ENCODE results near the gene ZNF500.
"Not testable (repeated sequence)": the region's sequence is repeated elsewhere in the genome, so short reads cannot be mapped to it uniquely, and the experiment has no call there.

Gene ZNF500

DNA sequence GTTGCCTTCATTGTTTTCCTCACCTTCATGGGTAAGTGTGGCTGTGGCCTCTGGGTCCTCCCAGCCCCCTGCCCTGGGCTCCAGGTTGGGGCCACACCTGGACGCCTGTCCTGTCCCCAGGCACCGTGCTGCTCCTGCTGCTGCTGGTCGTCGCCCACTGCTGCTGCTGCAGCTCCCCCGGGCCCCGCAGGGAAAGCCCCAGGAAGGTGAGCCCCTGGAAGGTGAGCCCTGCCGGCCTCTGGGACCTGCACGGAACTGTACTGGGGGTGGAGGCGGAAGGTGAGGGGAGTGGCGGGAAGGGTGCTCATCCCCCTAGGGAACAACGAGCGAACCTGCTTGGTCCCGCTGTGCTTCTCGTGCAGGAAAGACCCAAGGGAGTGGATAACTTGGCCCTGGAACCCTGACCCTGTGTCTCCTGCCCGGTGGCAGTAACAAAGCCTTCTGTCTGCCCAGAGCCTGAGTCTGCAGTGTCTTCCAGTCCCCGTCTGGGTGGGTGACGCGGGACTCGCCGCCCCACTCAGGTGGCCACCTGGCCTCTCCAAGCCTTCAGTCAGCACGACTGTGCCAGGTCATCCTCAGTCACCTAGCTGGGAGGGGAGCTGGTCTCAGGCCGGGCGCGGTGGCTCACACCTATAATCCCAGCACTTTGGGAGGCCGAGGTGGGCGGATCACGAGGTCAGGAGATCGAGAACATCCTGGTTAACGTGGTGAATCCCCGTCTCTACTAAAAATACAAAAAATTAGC is 29.0 kb upstream of the ZNF500 start:
- no peak for DNase-seq

DNA sequence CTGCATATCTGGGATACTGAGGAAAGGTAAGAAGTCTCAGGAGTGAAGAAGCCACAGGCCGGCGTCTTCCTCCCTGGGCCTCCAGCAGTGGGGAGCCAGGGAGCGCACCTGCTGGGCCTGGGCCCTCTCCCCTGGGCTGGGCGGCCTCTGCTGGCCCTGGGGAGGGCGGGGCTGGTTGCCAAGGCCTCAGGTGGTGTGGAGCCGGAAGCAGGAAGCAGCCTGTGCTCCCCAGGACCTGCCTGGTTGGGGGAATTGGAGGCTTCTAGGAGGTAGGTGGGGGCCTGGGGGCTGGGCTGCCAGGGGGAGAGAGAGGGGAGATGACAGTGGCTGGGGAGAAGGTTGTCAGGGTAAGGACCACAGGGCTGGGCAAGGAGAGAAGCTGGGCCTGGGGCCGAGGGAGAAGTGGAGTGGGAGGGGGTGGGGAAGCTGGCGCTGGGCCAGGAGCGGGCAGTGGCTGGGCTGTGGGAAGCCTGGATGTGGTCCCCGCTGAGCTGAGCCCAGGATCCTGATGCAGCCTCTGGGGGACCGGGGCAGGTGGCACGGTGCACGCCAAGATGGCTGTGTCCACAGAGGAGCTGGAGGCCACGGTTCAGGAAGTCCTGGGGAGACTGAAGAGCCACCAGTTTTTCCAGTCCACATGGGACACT is 28.3 kb upstream of the ZNF500 start, which contains the start of gene SMIM22:
TSS of gene SMIM22 (plus strand) at position 189 of the 647 bp plus-strand sequence. CDS start at position 555, 366 bp downstream.
- DNase-seq: no peak

DNA sequence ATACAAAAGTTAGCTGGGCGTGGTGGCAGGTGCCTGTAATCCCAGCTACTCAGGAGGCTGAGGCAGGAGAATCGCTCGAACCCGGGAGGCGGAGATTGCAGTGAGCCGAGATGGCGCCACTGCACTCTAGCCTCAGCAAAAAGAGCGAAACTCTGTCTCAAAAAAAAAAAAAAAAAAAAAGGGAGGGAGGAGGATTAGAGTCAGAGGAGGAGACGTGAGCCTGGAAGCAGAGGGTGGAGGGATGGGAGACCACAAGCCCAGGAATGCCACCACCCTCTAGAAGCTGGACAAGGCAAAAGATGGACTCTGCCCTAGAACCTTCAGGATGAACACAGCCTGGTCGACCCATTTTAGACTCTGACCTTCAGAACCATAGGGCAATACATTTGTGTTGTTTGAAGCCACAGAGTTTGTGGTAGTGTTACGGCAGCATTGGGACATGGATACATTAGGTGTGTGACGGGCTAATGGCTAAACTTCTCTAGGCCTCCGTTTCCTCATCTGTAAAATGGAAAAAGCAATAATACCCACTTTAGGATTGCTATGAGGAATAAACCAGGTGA is 26.1 kb upstream of the ZNF500 start:
- DNase-seq: no peak

DNA sequence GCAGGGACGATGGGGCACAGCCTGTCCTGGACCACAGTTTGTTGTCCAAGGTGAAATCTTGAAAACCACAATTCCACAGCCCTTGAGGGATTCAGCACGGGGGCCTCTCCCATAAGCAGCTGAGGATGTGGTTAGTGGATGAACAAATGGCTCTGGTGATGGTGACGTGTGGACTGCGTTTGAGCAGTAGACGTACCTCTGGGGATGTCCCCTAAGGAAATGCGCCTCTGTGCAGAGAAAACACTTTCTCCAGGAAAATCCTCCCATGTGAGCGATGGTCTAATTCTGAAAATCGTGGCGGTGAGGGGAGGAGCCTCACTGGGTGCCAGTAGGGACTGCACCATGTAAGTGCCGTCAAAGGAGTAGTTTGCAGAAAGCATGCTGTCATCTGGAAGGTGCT is 23.9 kb upstream of the ZNF500 start:
- DNase-seq: no peak

DNA sequence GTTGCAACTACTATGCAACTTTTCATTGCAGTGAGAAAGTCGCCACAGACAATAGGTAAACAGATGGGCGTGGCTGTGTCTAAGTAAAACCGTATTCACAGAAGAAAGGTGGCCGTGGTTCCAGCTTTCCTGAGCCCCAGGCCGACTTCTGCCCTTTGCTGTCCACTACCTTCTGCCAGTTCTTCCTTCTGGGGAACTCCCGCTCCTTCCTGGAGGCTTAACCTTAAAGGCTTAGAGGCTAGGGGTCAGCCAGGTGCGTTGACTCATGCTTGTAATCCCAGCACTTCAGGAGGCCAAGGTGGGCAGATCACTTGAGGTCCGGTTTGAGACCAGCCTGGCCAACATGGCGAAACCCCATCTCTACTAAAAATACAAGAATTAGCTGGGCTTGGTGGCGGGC is 23.3 kb upstream of the ZNF500 start:
- DNase-seq: no peak

DNA sequence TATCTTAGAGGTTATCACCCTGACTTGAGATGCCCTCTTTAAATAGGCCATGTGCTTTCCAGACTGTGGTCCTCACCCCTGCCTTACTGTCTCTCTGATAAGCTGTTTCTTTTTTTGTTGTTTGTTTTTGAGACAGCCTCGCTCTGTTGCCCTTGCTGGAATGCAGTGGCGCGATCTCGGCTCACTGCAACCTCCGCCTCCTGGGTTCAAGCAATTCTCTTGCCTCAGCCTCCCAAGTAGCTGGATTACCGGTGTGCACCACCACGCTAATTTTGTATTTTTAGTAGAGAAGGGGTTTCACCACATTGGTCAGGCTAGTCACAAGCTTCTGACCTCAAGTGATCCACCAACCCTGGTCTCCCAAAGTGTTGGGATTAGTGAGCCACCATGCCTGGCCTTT is 21.9 kb upstream of the ZNF500 start:
- no peak for DNase-seq

DNA sequence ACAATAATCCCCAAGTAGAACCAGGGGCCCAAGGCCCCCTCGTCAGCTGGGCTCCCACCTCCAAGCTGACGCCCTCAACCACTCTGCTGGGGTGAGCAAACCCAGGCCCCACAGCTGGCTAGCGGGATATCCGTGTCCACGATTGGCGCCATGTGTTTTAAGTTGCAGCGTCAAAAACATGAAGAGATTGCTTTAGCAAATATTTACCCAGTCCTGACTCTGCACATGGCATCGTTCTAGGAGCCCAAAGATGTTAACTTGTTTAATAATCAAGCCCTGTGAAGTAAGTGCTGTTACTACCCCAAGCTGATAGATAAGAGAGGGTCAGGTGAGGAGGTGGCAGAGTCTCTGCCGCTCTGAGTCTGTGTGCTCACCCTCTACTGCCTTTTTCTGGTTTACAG is 21.5 kb upstream of the ZNF500 start:
- DNase-seq: no peak

DNA sequence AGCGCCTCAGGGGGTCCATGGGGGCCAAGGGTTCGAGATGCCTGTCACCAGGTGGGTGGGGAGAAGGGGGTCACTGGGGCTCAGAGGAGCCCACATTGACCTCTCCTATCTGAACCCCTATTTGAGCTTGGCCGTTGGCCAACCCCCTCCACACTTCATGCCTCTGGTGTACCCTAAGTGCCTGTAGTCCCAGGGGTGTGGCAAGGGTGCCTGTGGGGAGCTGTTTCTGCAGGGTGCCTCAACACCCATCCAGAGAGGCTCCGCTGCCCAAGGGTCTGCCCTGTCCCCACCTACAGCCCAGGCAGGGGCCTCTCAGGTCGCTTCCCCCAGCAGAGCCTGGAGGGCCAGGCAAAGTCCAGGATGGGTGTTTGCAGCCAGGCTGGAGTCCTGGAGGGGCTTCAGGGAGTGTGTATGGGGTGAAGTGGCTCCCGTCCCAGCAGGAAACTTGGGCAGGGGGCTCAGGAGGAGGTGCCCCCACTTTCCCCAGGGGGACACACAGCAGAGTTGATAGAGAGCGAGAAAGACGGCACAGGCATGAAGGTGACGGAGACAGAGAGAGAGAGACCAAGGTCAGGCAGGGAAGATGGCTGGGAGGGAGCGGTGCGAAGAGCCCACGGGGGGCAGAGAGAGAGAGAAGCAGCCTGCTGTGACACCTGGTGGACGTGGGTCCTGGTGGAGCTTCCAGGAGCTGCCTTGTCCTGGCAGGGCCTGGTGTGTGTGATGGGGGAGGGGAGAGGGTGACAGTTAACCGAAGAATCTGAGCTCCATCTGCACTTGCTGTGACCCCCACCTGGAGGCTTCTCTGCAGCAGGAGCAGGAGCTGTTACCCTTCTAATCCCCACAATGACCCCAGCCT is 20.9 kb upstream of the ZNF500 start, which contains the start of gene SEPTIN12:
TSS of gene SEPTIN12 (minus strand) at position 719 of the 856 bp plus-strand sequence. CDS start at position 19, 700 bp downstream.
- DNase-seq: no peak

DNA sequence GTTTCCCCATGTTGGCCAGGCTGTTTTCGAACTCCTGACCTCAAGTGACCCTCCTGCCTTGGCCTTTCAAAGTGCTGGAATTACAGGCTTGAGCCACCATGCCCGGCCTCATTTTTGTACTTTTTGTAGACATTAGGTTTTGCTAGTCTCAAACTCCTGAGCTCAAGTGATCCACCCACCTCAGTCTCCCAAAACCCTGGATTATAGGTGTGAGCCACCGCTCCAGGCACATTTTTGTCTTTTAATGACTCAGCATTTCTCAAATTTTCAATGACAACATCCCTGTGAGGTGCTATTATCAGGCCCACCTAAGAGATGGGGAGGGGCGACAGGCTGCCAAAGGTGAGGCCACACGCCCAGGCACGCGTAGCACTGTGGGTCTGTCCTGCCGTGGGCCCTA is 20.1 kb upstream of the ZNF500 start:
- no peak for DNase-seq

DNA sequence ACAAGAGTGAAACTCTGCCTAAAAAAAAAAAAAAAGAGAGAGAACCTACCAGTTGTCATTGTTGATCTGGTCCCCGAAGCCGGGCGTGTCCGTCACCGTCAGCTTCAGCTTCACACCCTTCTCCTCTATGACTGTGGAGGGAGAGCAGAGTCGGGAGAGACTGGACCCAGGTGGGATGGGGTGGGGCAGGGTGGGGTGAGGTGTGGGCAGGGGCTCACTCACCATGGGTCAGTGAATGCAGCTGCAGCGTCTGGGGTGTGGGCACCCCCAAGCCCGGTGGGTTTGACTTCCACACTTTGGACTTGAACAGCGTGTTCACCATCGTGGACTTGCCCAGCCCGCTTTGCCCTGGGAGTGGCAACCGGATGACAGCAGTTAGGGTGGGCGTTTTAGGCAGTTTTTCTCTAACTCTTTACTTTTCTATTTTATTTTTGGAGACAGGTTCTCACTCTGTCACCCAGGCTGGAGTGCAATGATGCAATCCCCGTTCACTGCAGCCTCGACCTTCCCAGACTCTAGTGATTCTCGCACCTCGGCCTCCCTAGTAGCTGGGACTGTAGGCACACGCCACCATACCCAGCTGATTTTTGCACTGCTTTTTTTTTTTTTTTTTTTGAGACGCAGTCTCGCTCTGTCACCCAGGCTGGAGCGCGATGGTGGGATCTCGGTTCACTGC is 18.9 kb upstream of the ZNF500 start:
- DNase-seq: no peak

DNA sequence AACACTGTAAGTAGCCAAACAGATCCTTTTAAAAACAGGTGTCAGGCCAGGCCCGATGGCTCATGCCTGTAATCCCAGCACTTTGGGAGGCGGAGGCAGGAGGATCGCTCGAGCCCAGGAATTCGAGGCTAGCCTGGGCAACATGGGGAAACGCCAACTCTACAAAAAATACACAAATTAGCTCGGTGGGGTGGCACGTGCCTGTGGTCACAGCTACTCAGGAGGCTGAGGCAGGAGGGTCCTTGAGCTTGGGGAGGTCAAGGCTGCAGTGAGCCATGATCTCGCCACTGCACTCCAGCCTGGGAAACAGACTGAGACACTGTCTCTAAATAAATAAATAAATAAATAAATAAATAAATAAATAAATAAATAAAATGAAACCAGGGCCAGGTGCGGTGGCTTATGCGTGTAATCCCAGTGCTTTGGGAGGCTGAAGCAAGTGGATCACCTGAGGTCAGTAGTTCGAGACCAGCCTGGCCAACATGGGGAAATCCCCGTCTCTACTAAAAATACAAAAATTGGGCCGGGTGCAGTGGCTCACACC is 17.6 kb upstream of the ZNF500 start:
- not testable (repeated sequence) for DNase-seq

DNA sequence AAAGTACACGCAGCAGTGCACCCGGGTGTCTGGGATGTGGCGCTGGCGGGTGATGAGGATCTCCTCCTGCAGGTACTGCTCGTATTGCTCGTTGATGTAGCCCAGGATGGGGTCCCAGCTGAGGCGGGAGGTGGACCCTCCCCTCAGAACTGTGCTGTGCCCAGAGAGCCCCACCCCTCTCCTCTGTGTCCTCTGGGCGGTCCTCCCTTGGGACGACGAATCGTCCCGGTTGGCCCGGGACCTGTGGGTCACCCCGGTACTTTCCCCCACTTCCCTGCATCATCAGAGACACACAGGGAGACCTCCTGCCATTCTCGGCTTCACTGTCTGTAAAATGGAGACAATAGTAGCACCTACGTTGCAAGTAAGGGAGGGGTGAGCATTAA is 17.0 kb upstream of the ZNF500 start:
- no peak for DNase-seq

DNA sequence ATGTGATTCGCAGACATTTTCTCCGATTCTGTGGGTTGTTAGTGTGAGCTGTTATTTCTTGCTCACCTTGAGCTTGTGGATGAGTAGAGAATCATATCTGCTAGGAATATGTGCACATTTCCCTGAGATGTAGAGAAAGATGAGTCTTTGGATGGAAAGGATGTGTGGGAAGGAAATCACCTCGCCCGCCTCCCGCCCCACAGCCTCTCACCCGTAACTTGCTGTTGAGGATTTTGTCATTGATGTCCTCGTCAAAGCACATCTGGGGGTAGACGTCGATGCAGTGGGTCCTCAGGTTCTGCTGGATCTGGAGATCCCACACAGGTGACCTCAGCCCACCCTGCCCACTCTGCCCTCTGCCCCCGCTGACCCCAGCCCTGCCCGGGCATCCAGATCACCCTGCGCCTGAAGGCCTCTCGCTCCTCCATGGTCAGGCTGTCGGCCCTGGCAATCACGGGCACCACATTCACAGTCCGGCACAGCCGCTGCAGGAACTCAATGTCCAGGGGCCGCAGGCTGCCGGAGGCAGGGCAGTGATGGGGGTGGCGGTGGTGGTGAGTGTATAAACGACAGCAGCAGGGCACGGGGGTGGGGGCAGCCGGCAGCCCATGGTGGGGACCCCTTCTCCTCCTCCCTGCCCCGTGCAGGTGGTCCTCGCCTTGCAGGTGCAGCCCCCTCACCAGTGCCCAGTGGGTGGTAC is 16.4 kb upstream of the ZNF500 start:
- no peak for DNase-seq

DNA sequence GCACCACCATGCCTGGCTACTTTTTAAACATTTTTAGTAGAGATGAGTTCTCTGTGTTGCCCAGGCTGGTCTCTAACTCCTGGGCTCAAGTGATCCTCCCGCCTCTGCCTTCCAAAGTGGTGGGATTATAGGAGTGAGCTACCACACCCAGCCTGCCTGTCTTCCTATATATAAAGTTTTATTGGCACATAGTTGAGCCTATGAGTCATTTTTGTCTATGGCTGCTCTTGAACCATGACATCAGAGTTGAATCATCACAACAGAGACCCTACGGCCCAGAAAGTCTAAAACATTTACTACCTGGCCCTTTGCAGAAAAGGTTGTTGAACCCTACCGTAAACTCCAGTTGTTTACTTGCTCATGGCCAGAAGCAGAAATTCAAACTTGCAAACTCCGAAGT is 13.3 kb upstream of the ZNF500 start:
- DNase-seq: no peak

DNA sequence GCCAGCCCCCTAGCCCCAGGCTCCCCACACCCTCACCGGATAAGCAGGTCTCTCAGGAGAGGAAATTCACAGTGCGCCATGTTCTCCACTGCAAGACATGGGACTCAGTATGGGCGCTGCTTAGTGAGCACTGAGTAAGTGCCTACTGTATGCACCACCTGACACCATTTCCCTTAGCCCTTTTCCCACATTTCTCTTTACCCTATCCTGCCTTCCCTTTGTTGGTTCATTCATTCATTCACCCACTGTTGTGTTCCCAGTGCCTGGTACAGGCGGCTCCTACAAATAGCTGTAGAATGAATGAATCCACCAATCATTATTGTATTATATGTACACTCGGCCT is 11.1 kb upstream of the ZNF500 start:
- DNase-seq: no peak

DNA sequence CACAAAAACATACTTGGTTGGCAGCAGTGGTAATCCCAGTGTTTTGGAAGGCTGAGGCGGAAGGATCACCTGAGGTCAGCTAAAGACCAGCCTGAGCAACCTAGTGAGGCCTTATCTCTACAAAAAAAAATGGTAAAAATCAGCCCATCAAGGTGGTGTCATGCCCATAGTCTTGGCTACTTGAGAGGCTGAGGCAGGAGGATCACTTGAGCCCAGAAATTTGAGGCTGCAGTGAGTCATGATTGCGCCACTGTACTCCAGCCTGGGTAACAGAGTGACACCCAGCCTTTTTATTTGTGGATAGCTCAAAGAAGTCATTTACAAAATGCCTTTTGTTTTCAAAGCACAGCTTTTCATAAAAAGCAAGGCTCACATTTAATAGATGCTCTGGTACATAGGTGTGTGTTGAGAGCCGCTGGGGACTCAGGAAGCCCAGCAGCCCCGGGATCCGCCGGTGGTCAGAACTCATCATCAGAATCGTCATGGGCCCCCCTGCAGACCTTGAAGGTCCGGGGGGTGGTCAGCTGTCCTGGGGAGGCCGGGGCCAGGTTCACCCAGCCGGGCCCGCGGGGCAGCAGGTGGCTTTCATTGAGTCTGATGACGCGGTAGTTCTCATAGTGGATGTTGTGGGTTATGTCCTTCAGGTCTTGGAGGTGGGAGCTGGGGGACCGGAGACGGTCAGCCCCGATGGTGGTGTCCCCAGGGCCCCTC is 10.5 kb upstream of the ZNF500 start:
- DNase-seq: no peak

DNA sequence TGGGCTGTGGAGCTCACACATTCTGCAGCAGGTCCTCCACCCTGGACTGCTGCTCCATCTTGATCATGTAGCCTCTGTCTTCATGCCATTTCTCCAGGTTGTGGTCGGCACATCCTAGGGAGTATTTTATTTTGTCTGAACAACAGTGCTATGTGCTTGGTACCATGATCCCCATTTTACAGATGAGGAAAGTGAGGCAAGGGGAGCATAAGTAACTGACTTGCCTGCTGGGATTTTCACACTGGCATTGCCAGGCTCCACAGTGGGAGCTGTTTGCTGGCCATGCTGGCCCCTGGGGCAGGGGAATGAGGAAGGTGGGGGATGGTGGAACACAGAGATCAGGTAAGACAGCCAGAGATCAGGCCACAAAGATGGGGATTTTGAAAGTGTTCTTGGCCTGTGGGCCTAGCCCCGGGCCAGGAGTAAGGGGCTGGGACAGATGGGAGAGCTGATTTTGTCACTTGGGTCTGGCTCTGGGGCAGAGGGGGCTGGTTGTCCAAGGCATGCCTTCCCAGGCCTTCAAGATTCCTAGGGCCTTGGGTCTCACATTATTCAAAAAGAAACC is 9.3 kb upstream of the ZNF500 start:
- no peak for DNase-seq

DNA sequence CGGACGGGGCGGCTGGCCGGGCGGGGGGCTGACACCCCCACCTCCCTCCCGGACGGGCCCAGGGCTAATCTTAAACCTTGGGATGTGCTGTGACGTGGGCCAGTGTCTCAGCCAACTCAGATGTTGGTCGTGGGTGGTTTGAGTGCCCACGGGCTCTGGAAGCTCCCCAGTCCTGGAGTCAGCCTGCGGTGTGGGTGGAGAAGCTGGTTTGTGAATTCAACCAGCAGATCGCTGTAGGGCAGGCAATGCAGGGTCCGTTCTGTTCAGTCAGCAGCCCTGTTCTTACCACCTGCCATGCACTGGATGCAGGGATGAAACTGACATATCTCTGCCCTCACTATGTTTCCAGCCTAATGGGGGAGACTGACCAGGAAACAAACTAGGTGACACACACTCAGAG is 8.0 kb upstream of the ZNF500 start:
- no peak for DNase-seq

DNA sequence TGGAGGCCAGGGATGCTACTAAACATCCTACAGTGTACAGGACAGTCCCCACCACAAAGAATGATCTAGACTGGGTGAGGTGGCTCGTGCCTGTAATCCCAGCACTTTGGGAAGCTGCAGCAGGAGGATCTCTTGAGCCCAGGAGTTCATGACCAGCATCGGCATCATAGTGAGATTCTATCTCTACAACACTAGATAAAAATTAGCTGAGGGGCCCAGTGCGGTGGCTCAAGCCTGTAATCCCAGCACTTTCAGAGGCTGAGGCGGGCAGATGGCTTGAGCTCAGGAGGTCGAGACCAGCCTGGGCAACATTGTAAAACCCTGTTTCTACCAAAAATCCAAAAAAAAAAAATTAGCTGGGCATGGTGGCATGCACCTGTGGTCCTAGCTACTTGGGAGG is 5.4 kb upstream of the ZNF500 start:
- no peak for DNase-seq

DNA sequence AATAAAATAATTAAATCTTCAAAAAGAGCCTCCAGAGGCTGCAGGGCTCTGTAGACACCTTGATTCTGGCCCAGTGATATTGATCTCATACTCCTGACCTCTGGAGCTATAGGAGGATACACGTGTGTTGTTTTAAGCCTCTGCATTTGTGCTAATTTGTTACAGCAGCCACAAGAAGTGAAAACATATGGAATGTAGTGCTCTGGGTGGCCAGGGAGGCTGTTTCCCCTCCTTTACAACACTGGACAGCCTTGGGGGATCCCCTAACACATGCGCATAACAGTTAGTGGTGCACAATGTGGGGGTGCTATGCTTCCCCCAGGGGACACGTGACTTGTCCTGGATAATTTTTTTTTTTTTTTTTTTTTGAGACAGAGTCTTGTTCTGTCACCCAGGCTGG is 4.7 kb upstream of the ZNF500 start:
- DNase-seq: no peak

DNA sequence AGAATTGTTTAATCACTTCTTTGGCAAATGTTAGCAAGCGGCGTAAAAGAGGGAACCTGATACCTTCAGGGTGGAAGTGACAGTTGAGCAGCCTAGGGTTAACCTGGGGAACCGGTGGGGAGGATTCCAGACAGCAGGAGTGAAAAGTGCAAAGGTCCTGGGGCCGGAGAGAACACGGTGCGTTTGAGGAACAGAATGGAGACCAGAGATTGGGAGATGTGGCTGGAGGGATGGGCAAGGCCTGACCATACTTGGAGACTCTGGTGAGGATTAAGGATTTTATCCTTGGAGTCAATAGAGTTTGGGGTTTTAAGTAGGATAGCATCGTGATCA is 2.3 kb upstream of the ZNF500 start:
- no peak for DNase-seq

Measured in CD4-positive, alpha-beta T cell treated with Interleukin-6 for 4 hours (primary cell).